ENCODE data around the gene CLINT1. TPM values are rescaled to one million over a fixed set of nuclear protein-coding genes. Genes with fewer than 3 reads are reported as not detected.

CLINT1 gene
- total RNA-seq, result 86.7 and 90.5 TPM in 2 replicates

GRCh38 chr5:157858527-157859226, at the start of gene CLINT1:
Gene CLINT1 (minus strand): TSS chr5:157859145. CDS start chr5:157858970, 175 bp downstream.

GRCh38 chr5:157743163-157744050, 115.5 kb downstream of the CLINT1 start, which contains the start of gene LSM11:
Gene LSM11 (plus strand): TSS chr5:157743712. CDS start chr5:157743751, 39 bp downstream.

Other genes starting within 250 kb of the CLINT1 start
- gene SOX30, start 206.7 kb downstream of the CLINT1 start, total RNA-seq, result under 0.01 TPM in 1 of 2 replicates, not detected in the other
- not detected in 2 replicates for gene C5orf52, start 187.6 kb downstream of the CLINT1 start, total RNA-seq
- gene THG1L, start 127.7 kb downstream of the CLINT1 start, total RNA-seq, result 6.7 and 15.7 TPM in 2 replicates
- gene LSM11, start 115.4 kb downstream of the CLINT1 start, total RNA-seq, result 6.3 and 8.4 TPM in 2 replicates